H1 (cell line): ENCODE data around the gene TNS4. TPM values are rescaled to one million over a fixed set of nuclear protein-coding genes. Genes with fewer than 3 reads are reported as not detected.
A peak's percentile ranks its signal among the peaks of the same experiment; 100 is the strongest.

Experiments
- CTCF ChIA-PET: fragments of 300-600 bp; sonication (Branson Sonifier 250); formaldehyde crosslinking; loops from one replicate; lab custom pipeline; 2021; ENCODE audit not compliant: partially characterized antibody; lab: Charles Lee
- POLR2A ChIA-PET: fragments of 300-600 bp; sonication (Branson Sonifier 250); formaldehyde crosslinking; loops from one replicate; lab custom pipeline; 2021; ENCODE audit warnings: inconsistent platforms; ENCODE audit not compliant: partially characterized antibody; lab: Charles Lee
- DNase-seq, 2 experiments: peaks; one replicate each; pipeline versions ENCODE4 v3.0.0 to v3.0.0-alpha.2; 2010 to 2022; ENCODE audit warnings: low spot score in 2 of 2, low read depth in 1 of 2, mixed read lengths in 1 of 2
- FAIRE-seq: peaks from 2 replicates; lab custom pipeline; 2011; peaks lifted over from hg19 to GRCh38; lab: Jason Lieb, UNC
- H2AFZ ChIP-seq: 2 replicates; pipeline ENCODE4 v1.8.1; 2012; ENCODE audit warnings: low read length, inconsistent platforms
- H2AK5ac ChIP-seq: 2 replicates; pipeline ENCODE4 v1.6.1; 2013; ENCODE audit warnings: low read depth, low read length
- H2BK120ac ChIP-seq: replicated peaks from 2 replicates; pipeline ENCODE3; 2013; ENCODE audit warnings: low read depth, low read length, inconsistent platforms
- H2BK12ac ChIP-seq: 2 replicates; pipeline ENCODE4 v1.6.1; 2013; ENCODE audit warnings: low read depth, low read length
- H2BK15ac ChIP-seq: 2 replicates; pipeline ENCODE4 v1.6.1; 2013; ENCODE audit warnings: low read length
- H2BK20ac ChIP-seq: 2 replicates; pipeline ENCODE4 v1.6.1; 2013; ENCODE audit warnings: low read length
- H2BK5ac ChIP-seq: 2 replicates; pipeline ENCODE4 v1.6.1; 2013; ENCODE audit warnings: low read depth, low read length
- H3K14ac ChIP-seq: 2 replicates; pipeline ENCODE4 v1.6.1; 2013; ENCODE audit warnings: inconsistent platforms; ENCODE audit not compliant: insufficient read length
- H3K18ac ChIP-seq: 2 replicates; pipeline ENCODE4 v1.6.1; 2013; ENCODE audit warnings: low read length; ENCODE audit errors: extremely low read depth
- H3K23ac ChIP-seq: 2 replicates; pipeline ENCODE4 v1.6.1; 2013; ENCODE audit warnings: inconsistent platforms; ENCODE audit not compliant: insufficient read length
- H3K23me2 ChIP-seq: 2 replicates; pipeline ENCODE4 v1.6.1; 2013; ENCODE audit warnings: low read depth, low read length
- H3K27ac ChIP-seq: 2 replicates; pipeline ENCODE4 v1.6.1; 2011; ENCODE audit warnings: low read depth, low read length, inconsistent platforms
- H3K27me3 ChIP-seq, 4 experiments: replicated peaks in 1 of 4; 1 replicate in 1 of 4; 2 replicates in 3 of 4; pipeline versions ENCODE4 v1.6.1 to v1.8.1; 2011 to 2013; ENCODE audit warnings: low read length in 3 of 4, mild to moderate bottlenecking in 3 of 4, inconsistent platforms in 2 of 4, mixed read lengths in 2 of 4, moderate library complexity in 1 of 4; ENCODE audit not compliant: control insufficient read depth in 3 of 4, insufficient read depth in 3 of 4; ENCODE audit errors: extremely low read depth in 1 of 4
- H3K36me3 ChIP-seq, 4 experiments: 2 replicates each; pipeline versions ENCODE4 v1.6.1 to v1.8.1; 2011 to 2013; ENCODE audit warnings: mild to moderate bottlenecking in 4 of 4, low read length in 3 of 4, moderate library complexity in 2 of 4, control low read depth in 1 of 4, inconsistent platforms in 1 of 4; ENCODE audit not compliant: insufficient read depth in 4 of 4, control insufficient read depth in 2 of 4
- H3K4ac ChIP-seq: replicated peaks from 2 replicates; pipeline ENCODE3; 2013; ENCODE audit warnings: low read length, low read depth, mixed read lengths, inconsistent platforms; ENCODE audit not compliant: insufficient read length
- H3K4me1 ChIP-seq, 4 experiments: replicated peaks in 1 of 4; 1 replicate in 1 of 4; 2 replicates in 3 of 4; pipeline versions ENCODE4 v1.6.1 to v1.8.1; 2011 to 2013; ENCODE audit warnings: low read length in 3 of 4, inconsistent platforms in 2 of 4, mixed read lengths in 1 of 4; ENCODE audit not compliant: insufficient read depth in 4 of 4, control insufficient read depth in 3 of 4
- H3K4me2 ChIP-seq, 2 experiments: 2 replicates each; pipeline versions ENCODE4 v1.6.1 to v1.8.1; 2011 to 2013; ENCODE audit warnings: low read depth in 2 of 2, low read length in 2 of 2, control low read depth in 1 of 2, inconsistent platforms in 1 of 2, mild to moderate bottlenecking in 1 of 2; ENCODE audit not compliant: insufficient read depth in 1 of 2
- H3K4me3 ChIP-seq, 4 experiments: fragments of 200-600, 300-600 bp in 1 of 4; sonication (generic), shearing (Covaris generic), sonication (Bioruptor Twin) in 1 of 4; 2 replicates each; pipeline versions ENCODE4 v1.5.1 to v1.8.1; 2011 to 2016; ENCODE audit warnings: low read length in 4 of 4, low read depth in 3 of 4, control low read depth in 2 of 4, inconsistent platforms in 2 of 4, mild to moderate bottlenecking in 2 of 4, mixed read lengths in 1 of 4, moderate library complexity in 1 of 4; ENCODE audit not compliant: insufficient read depth in 2 of 4; ENCODE audit errors: extremely low read depth in 1 of 4
- H3K56ac ChIP-seq: replicated peaks from 2 replicates; pipeline ENCODE3; 2013; ENCODE audit warnings: low read depth, mild to moderate bottlenecking, mixed read lengths, low read length, inconsistent platforms; ENCODE audit not compliant: insufficient read length
- H3K79me1 ChIP-seq: 2 replicates; pipeline ENCODE4 v1.6.1; 2013; ENCODE audit warnings: low read depth, low read length, control low read depth
- H3K79me2 ChIP-seq, 2 experiments: 2 replicates each; pipeline versions ENCODE4 v1.6.1 to v1.8.1; 2012 to 2013; ENCODE audit warnings: low read length in 2 of 2, mild to moderate bottlenecking in 2 of 2, inconsistent platforms in 1 of 2; ENCODE audit not compliant: insufficient read depth in 2 of 2, control insufficient read depth in 1 of 2
- H3K9ac ChIP-seq, 4 experiments: replicated peaks in 1 of 4; 1 replicate in 1 of 4; 2 replicates in 3 of 4; pipeline versions ENCODE4 v1.6.1 to v1.8.1; 2011 to 2013; ENCODE audit warnings: low read depth in 3 of 4, low read length in 3 of 4, control low read depth in 2 of 4, mild to moderate bottlenecking in 2 of 4, moderate library complexity in 2 of 4, inconsistent platforms in 1 of 4; ENCODE audit errors: extremely low read depth in 1 of 4
- H3K9me3 ChIP-seq, 2 experiments: 2 replicates each; pipeline versions ENCODE4 v1.6.1 to v1.8.1; 2012 to 2013; ENCODE audit warnings: mild to moderate bottlenecking in 2 of 2, moderate library complexity in 2 of 2, control low read depth in 1 of 2, inconsistent platforms in 1 of 2, low read depth in 1 of 2, low read length in 1 of 2, mixed read lengths in 1 of 2; ENCODE audit not compliant: insufficient read depth in 2 of 2
- H4K20me1 ChIP-seq, 2 experiments: replicated peaks in 1 of 2; 2 replicates each; pipeline versions ENCODE3 to v1.8.1; 2011 to 2013; ENCODE audit warnings: inconsistent platforms in 2 of 2, low read length in 2 of 2, mild to moderate bottlenecking in 1 of 2; ENCODE audit not compliant: insufficient read depth in 2 of 2, control insufficient read depth in 1 of 2
- H4K5ac ChIP-seq: 2 replicates; pipeline ENCODE4 v1.6.1; 2013; ENCODE audit warnings: low read length, low read depth, mixed read lengths, inconsistent platforms; ENCODE audit not compliant: insufficient read length
- H4K8ac ChIP-seq: 2 replicates; pipeline ENCODE4 v1.8.0; 2013; ENCODE audit warnings: mild to moderate bottlenecking, moderate library complexity, low read length, inconsistent platforms; ENCODE audit not compliant: insufficient read depth; ENCODE audit errors: extremely low read depth
- H4K91ac ChIP-seq: replicated peaks from 2 replicates; pipeline ENCODE3; 2013; ENCODE audit warnings: low read length, mixed read lengths, inconsistent platforms; ENCODE audit not compliant: insufficient read length
- CHD1 ChIP-seq: IDR thresholded peaks from 2 replicates; pipeline ENCODE4 v1.6.1; 2012; ENCODE audit warnings: low read depth, low read length, improper control_type of control experiment
- NRF1 ChIP-seq: IDR thresholded peaks from 2 replicates; pipeline ENCODE4 v1.6.1; 2011; ENCODE audit warnings: mild to moderate bottlenecking, low read depth, low read length, improper control_type of control experiment
- RXRA ChIP-seq: IDR thresholded peaks from 2 replicates; pipeline ENCODE4 v1.6.1; 2011; ENCODE audit warnings: low read depth, mild to moderate bottlenecking, low read length, moderate library complexity; ENCODE audit not compliant: insufficient read depth
- SUZ12 ChIP-seq: fragments of 200-600 bp; sonication (generic); IDR thresholded peaks from 2 replicates; pipeline ENCODE4 v1.6.1; 2012; ENCODE audit warnings: mild to moderate bottlenecking, inconsistent platforms, low read length, moderate library complexity, mixed read lengths
- WGBS, 2 experiments: shearing (Covaris generic) in 1 of 2; methylation state at CpG; one replicate each; pipeline versions ENCODE4 v1.1.6 to v1.1.7; 2013 to 2015; ENCODE audit warnings: low lambda C conversion rate in 2 of 2, mixed read lengths in 2 of 2, inconsistent platforms in 1 of 2, low coverage in 1 of 2, missing lambda C conversion rate in 1 of 2; ENCODE audit not compliant: insufficient replicate concordance in 2 of 2, insufficient coverage in 1 of 2, insufficient read length in 1 of 2; ENCODE audit errors: extremely low coverage in 1 of 2, missing lambda C conversion rate in 1 of 2; 5-methylcytosine and 5-hydroxymethylcytosine counted together
- polyA plus RNA-seq, 7 experiments: library from polyadenylated mRNA; depleted of rRNA in 3 of 7; stranded (reverse) in 5 of 7; unstranded in 2 of 7; fragments of >200 nt in 5 of 7; fragments of 200-250 nt in 2 of 7; gene quantifications; 1 replicate in 5 of 7; 2 replicates in 1 of 7; 4 replicates in 1 of 7; pipeline versions ENCODE4 v1.2.1 to v1.2.3, GENCODE V29; 2011 to 2013; ENCODE audit warnings: missing spikeins in 2 of 7, mixed read lengths in 2 of 7
- total RNA-seq: library from RNA; stranded (reverse); fragmentation: NEBNext Ultra II Directional; extraction: Animal tissue kit (Norgen Biotek cat#: 25700); gene quantifications from 2 replicates; pipeline ENCODE4 v1.2.1, GENCODE V29; 2021
- TF ChIP-seq, protein P1 (sequence below): IDR thresholded peaks from 2 replicates; pipeline ENCODE4 v1.6.1; 2011; ENCODE audit warnings: low read length, improper control_type of control experiment

Gene TNS4
- total and polyA plus RNA-seq, 2 of the 8 experiments (the other 6 are each of a cell fraction or from before 2014, with no cell fraction given): 0.20 to 0.21 TPM

DNA sequence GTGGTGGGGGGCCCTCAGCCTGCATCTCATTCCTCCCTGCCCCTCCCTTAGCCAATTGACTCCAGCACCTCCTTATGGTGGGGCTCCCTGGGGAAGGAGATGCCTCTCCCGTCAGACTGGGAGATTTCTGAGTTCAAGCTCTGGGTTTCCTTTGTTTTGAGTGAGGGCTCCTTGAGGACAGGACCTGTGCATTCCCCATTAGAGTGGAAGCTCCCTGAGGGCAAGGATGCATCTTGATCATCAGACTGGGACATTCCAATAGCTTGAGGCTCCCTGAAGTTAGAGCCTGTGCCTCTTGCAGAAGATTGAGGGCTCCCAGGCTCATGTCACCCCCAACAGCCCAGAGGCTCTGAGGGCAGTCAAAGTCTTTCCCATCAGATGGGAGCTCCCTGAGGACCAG, 23.6 kb downstream of the TNS4 start:
- H3K4me3 ChIP-seq: no peak overlapping the region
- H3K36me3 ChIP-seq: no peaks in the 10 kb centered on the region
- TF ChIP-seq CHD1: no peak
- no peak for TF ChIP-seq SUZ12
- TF ChIP-seq NRF1: no peak
- TF ChIP-seq, protein P1, sequence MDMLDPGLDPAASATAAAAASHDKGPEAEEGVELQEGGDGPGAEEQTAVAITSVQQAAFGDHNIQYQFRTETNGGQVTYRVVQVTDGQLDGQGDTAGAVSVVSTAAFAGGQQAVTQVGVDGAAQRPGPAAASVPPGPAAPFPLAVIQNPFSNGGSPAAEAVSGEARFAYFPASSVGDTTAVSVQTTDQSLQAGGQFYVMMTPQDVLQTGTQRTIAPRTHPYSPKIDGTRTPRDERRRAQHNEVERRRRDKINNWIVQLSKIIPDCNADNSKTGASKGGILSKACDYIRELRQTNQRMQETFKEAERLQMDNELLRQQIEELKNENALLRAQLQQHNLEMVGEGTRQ: 0 out of 2 replicates have a peak, but pooled peaks have one; percentile 15
- TF ChIP-seq RXRA: no peak
- no peak overlapping the region for H3K9ac ChIP-seq
- H3K4ac ChIP-seq: no peak overlapping the region
- 0 out of 2 replicates have a peak overlapping the region, but pooled peaks have one; percentile 50 for H2BK12ac ChIP-seq
- H3K4me1 ChIP-seq: peaks cover 3 to 19% (median 8%) of the 10 kb centered on the region in 4 experiments; a peak in 6 of 7 replicates
- WGBS, 2 experiments: 80% methylated on average over 1 of the region's 1 CpG; no CpG with 5 or more reads in 1 of the 2 experiments
- POLR2A ChIA-PET: interaction anchor here (0.9 to 1.7 kb wide), 4 partner anchors 10 to 77 kb away, joined by 3 to 4 read pairs (median 3); no protein-coding TSS in a partner anchor
- H4K5ac ChIP-seq: no peak overlapping the region
- H3K27me3 ChIP-seq: no peaks in the 10 kb centered on the region; a peak in 2 of 7 replicates
- H2BK5ac ChIP-seq: no peak overlapping the region
- H3K9me3 ChIP-seq: peaks cover 0 to 2% of the 10 kb centered on the region in 2 experiments; a peak in 1 of 4 replicates
- no peaks in the 10 kb centered on the region; the same call in 1 of the 2 replicates for H3K23me2 ChIP-seq
- H2AFZ ChIP-seq: no peak overlapping the region
- no peaks in the 10 kb centered on the region for H3K79me1 ChIP-seq
- no peak overlapping the region for H3K4me2 ChIP-seq
- H3K14ac ChIP-seq: no peak overlapping the region
- H4K91ac ChIP-seq: no peak overlapping the region
- H2BK120ac ChIP-seq: no peak overlapping the region
- no peak overlapping the region for H2BK15ac ChIP-seq
- H3K23ac ChIP-seq: no peak overlapping the region
- no peak for DNase-seq
- no peak overlapping the region for H4K8ac ChIP-seq
- CTCF ChIA-PET: interaction anchor here (3.4 to 34.1 kb wide), 6 partner anchors 11 to 81 kb away, joined by 13 to 739 read pairs (median 42); partner anchors contain the start of gene IGFBP4
- H3K18ac ChIP-seq: no peak overlapping the region
- H3K27ac ChIP-seq: no peak overlapping the region
- no peak overlapping the region for H3K56ac ChIP-seq
- no peaks in the 10 kb centered on the region for H3K79me2 ChIP-seq
- no peak overlapping the region for H2AK5ac ChIP-seq
- no peak for FAIRE-seq
- H4K20me1 ChIP-seq: no peaks in the 10 kb centered on the region
- no peak overlapping the region for H2BK20ac ChIP-seq
